Measurements from ENCODE around the gene ZMIZ1. TPM values are rescaled to one million over a fixed set of nuclear protein-coding genes. Genes with fewer than 3 reads are reported as not detected.

ZMIZ1 gene
- total RNA-seq, 1 experiment from 2014 or later, result 28.4 TPM

DNA sequence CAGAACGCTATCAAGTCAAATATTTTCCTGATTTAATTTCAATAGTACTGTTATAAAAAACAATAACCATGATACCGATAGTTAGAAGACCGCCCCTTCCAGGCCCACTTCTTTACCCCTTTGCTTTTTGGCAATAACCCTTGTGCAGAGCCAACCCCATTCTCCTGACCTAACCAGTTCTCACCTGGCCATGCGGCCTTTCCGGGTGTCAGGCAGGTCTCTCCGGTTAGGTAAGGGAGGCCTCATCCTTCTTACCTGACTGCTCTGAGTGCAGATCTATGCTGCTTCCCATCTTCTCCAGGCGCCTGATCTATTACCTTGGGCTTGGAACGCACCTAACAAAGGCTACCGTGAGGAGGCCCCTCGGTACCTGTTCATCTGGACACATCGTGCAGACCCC lies 26.6 kb downstream of the ZMIZ1 start:
- Histone ChIP-seq H3K9me3 (ENCODE audit: control insufficient read depth in 1 of 2, insufficient read depth in 1 of 2, low read depth in 1 of 2, low read length in 2 of 2) (no peaks in the 10 kb centered on the region), H3K9ac (ENCODE audit: low read length) (no peak overlapping the region), H3K27ac (ENCODE audit: low read depth, low read length) (no peak overlapping the region), H3K9me2 (ENCODE audit: insufficient read depth) (no peaks in the 10 kb centered on the region), H4K20me1 (ENCODE audit: insufficient read depth) (no peaks in the 10 kb centered on the region), H3K4me1 (ENCODE audit: control insufficient read depth in 1 of 2, insufficient read depth in 2 of 2, low read length in 2 of 2) (peaks cover 1 to 2% of the 10 kb centered on the region in 2 experiments; a peak in 2 of 4 replicates), H3K4me3 (replicated peaks in 1 of 2; ENCODE audit: low read depth in 1 of 2, low read length in 2 of 2) (no peak overlapping the region), H3K4me2 (ENCODE audit: low read length) (no peak overlapping the region), H3K36me3 (ENCODE audit: control insufficient read depth in 1 of 2, insufficient read depth in 2 of 2, low read length in 2 of 2) (no peaks in the 10 kb centered on the region), H3K27me3 (ENCODE audit: insufficient read depth, low read length) (no peaks in the 10 kb centered on the region), H2AFZ (ENCODE audit: low read depth, low read length, poor library complexity, severe bottlenecking) (no peak overlapping the region), H3K79me2 (ENCODE audit: insufficient read depth, low read length) (peaks cover 57% of the 10 kb centered on the region)
- ChIA-PET CTCF (no interaction called here), RAD21 (ENCODE audit: low non-redundant PET in 1 of 2, low total read pairs in 2 of 2, uncharacterized antibody in 2 of 2, unreplicated experiment in 2 of 2) (no interaction called here), POLR2A (no interaction called here)
- intact Hi-C loops (cut with micrococcal nuclease), result no loop called here
- no peak for TF ChIP-seq SP1 (IDR thresholded peaks at IDR 0.05; ENCODE audit: low read depth)
- no TSS peak for BruUV-seq (replicated peaks)
- ATAC-seq, result no peak
- DNase-seq (ENCODE audit: low read depth, low spot score), result no peak

DNA sequence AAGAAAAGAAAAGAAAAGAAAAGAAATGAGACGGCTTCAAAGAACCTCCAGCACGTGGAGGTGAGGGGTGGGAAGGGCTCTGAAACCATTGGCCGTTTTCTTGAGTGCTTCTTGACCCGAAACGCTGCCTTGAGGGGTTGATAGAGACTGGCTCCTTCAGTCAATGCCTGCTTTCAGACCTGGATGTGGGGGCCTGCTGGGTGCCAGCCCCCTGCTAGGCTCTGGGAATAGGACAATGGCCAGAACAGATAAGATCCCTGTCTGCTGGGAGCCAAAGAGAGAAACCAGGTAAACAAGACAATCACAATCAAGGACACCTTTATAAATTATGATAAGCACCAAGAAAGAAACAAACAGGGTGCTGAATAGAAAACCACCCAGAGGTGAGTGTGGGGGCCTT lies 27.7 kb downstream of the ZMIZ1 start:
- Histone ChIP-seq H3K4me2 (ENCODE audit: low read length) (no peak overlapping the region), H3K79me2 (ENCODE audit: insufficient read depth, low read length) (peaks cover 57% of the 10 kb centered on the region), H3K9ac (ENCODE audit: low read length) (no peak overlapping the region), H4K20me1 (ENCODE audit: insufficient read depth) (no peaks in the 10 kb centered on the region), H3K4me1 (ENCODE audit: control insufficient read depth in 1 of 2, insufficient read depth in 2 of 2, low read length in 2 of 2) (peaks cover 7 to 12% of the 10 kb centered on the region in 2 experiments), H3K36me3 (ENCODE audit: control insufficient read depth in 1 of 2, insufficient read depth in 2 of 2, low read length in 2 of 2) (no peaks in the 10 kb centered on the region), H3K9me3 (ENCODE audit: control insufficient read depth in 1 of 2, insufficient read depth in 1 of 2, low read depth in 1 of 2, low read length in 2 of 2) (no peaks in the 10 kb centered on the region), H3K27ac (ENCODE audit: low read depth, low read length) (no peak overlapping the region), H3K4me3 (replicated peaks in 1 of 2; ENCODE audit: low read depth in 1 of 2, low read length in 2 of 2) (no peak overlapping the region), H3K9me2 (ENCODE audit: insufficient read depth) (no peaks in the 10 kb centered on the region), H3K27me3 (ENCODE audit: insufficient read depth, low read length) (no peaks in the 10 kb centered on the region), H2AFZ (ENCODE audit: low read depth, low read length, poor library complexity, severe bottlenecking) (no peak overlapping the region)
- intact Hi-C loops (cut with micrococcal nuclease), result no loop called here
- BruUV-seq (replicated peaks), result no TSS peak
- ATAC-seq, result no peak
- POLR2A ChIA-PET, result no interaction called here
- no peak for DNase-seq (ENCODE audit: low read depth, low spot score)
- CTCF ChIA-PET, result no interaction called here
- RAD21 ChIA-PET (ENCODE audit: low non-redundant PET in 1 of 2, low total read pairs in 2 of 2, uncharacterized antibody in 2 of 2, unreplicated experiment in 2 of 2), result no interaction called here
- no peak for TF ChIP-seq ZFX (IDR thresholded peaks at IDR 0.05)
- TF ChIP-seq SIN3A (IDR thresholded peaks at IDR 0.05; ENCODE audit: low read depth), result no peak
- no peak for TF ChIP-seq CTCF (IDR thresholded peaks at IDR 0.05 in 2 of 3, conservative IDR thresholded peaks at IDR 0.05 in 1 of 3; ENCODE audit: borderline replicate concordance in 1 of 3, insufficient read depth in 1 of 3, low read depth in 2 of 3, low read length in 2 of 3)
- no peak for TF ChIP-seq TCF7L2 (IDR thresholded peaks at IDR 0.05; ENCODE audit: borderline replicate concordance, extremely low read depth, insufficient read depth, insufficient read length)
- TF ChIP-seq ZNF274 (IDR thresholded peaks at IDR 0.05; ENCODE audit: low read depth, low read length), result no peak
- no peak for TF ChIP-seq EZH2 (IDR thresholded peaks at IDR 0.05)
- TF ChIP-seq YY1 (IDR thresholded peaks at IDR 0.05; ENCODE audit: extremely low read depth, insufficient replicate concordance, low read depth, low read length), result no peak
- no peak for TF ChIP-seq CEBPB (IDR thresholded peaks at IDR 0.05; ENCODE audit: low read depth)
- TF ChIP-seq CBX3 (IDR thresholded peaks at IDR 0.05; ENCODE audit: low read depth), result no peak
- TF ChIP-seq, protein P1, sequence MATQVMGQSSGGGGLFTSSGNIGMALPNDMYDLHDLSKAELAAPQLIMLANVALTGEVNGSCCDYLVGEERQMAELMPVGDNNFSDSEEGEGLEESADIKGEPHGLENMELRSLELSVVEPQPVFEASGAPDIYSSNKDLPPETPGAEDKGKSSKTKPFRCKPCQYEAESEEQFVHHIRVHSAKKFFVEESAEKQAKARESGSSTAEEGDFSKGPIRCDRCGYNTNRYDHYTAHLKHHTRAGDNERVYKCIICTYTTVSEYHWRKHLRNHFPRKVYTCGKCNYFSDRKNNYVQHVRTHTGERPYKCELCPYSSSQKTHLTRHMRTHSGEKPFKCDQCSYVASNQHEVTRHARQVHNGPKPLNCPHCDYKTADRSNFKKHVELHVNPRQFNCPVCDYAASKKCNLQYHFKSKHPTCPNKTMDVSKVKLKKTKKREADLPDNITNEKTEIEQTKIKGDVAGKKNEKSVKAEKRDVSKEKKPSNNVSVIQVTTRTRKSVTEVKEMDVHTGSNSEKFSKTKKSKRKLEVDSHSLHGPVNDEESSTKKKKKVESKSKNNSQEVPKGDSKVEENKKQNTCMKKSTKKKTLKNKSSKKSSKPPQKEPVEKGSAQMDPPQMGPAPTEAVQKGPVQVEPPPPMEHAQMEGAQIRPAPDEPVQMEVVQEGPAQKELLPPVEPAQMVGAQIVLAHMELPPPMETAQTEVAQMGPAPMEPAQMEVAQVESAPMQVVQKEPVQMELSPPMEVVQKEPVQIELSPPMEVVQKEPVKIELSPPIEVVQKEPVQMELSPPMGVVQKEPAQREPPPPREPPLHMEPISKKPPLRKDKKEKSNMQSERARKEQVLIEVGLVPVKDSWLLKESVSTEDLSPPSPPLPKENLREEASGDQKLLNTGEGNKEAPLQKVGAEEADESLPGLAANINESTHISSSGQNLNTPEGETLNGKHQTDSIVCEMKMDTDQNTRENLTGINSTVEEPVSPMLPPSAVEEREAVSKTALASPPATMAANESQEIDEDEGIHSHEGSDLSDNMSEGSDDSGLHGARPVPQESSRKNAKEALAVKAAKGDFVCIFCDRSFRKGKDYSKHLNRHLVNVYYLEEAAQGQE (IDR thresholded peaks at IDR 0.05; ENCODE audit: low read depth), result no peak
- no peak for TF ChIP-seq JUND (IDR thresholded peaks at IDR 0.05)
- TF ChIP-seq, protein P2, sequence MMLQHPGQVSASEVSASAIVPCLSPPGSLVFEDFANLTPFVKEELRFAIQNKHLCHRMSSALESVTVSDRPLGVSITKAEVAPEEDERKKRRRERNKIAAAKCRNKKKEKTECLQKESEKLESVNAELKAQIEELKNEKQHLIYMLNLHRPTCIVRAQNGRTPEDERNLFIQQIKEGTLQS (IDR thresholded peaks at IDR 0.05), result no peak
- no peak for TF ChIP-seq EGR1 (IDR thresholded peaks at IDR 0.05; ENCODE audit: low read depth)
- no peak for TF ChIP-seq POLR2AphosphoS5 (IDR thresholded peaks at IDR 0.05; ENCODE audit: low read depth, low read length)
- no peak for TF ChIP-seq ELF1 (IDR thresholded peaks at IDR 0.05; ENCODE audit: borderline replicate concordance, low read depth)
- no peak for TF ChIP-seq SP1 (IDR thresholded peaks at IDR 0.05; ENCODE audit: low read depth)
- TF ChIP-seq RAD21 (IDR thresholded peaks at IDR 0.05; ENCODE audit: low read depth), result no peak
- no peak for TF ChIP-seq POLR2A (IDR thresholded peaks at IDR 0.05; ENCODE audit: borderline replicate concordance, extremely low read depth, insufficient read depth, insufficient read length)
